C4-2B (cell line): ENCODE results near the gene PTEN.

Experiments
- CTCF ChIP-seq: fragments of 450-650 bp; conservative IDR thresholded peaks from 2 replicates; pipeline ENCODE4 v1.5.1; 2017; ENCODE audit warnings: mild to moderate bottlenecking
- ZFX ChIP-seq: fragments of 450-650 bp; IDR thresholded peaks from 2 replicates; pipeline ENCODE4 v1.6.1; 2017

- no peak for TF ChIP-seq CTCF
- TF ChIP-seq ZFX, result no peak
These were observed 10.2 kb downstream of the PTEN start for GRCh38 chr10:87873656-87874055.
